ENCODE measurements around the gene TCF7L2.

TCF7L2 gene

GRCh38 chr10:113041841-113042750 lies 92.0 kb downstream of the TCF7L2 start:
- in situ Hi-C loops (cut with MboI; ENCODE audit: low sequenced_read_pairs), result no loop called here

- in situ Hi-C loops (cut with MboI; ENCODE audit: low sequenced_read_pairs), result no loop called here
Measured at GRCh38 chr10:113042868-113043267, 92.8 kb downstream of the TCF7L2 start.

- in situ Hi-C loops (cut with MboI; ENCODE audit: low sequenced_read_pairs), result no loop called here
Measured at GRCh38 chr10:113044016-113044755, 94.1 kb downstream of the TCF7L2 start.

- in situ Hi-C loops (cut with MboI; ENCODE audit: low sequenced_read_pairs), result no loop called here
Measured at GRCh38 chr10:113045147-113046055, 95.4 kb downstream of the TCF7L2 start.

- in situ Hi-C loops (cut with MboI; ENCODE audit: low sequenced_read_pairs), result no loop called here
Measured at GRCh38 chr10:113047151-113047550, 97.1 kb downstream of the TCF7L2 start.

GRCh38 chr10:113047605-113047962 lies 97.5 kb downstream of the TCF7L2 start:
- in situ Hi-C loops (cut with MboI; ENCODE audit: low sequenced_read_pairs), result no loop called here

GRCh38 chr10:113047963-113048781 lies 98.1 kb downstream of the TCF7L2 start:
- in situ Hi-C loops (cut with MboI; ENCODE audit: low sequenced_read_pairs), result no loop called here

GRCh38 chr10:113049881-113050280 lies 99.8 kb downstream of the TCF7L2 start:
- in situ Hi-C loops (cut with MboI; ENCODE audit: low sequenced_read_pairs), result no loop called here

- in situ Hi-C loops (cut with MboI; ENCODE audit: low sequenced_read_pairs), result no loop called here
Measured at GRCh38 chr10:113052076-113052830, 102.2 kb downstream of the TCF7L2 start.

GRCh38 chr10:113053091-113053490 lies 103.0 kb downstream of the TCF7L2 start:
- in situ Hi-C loops (cut with MboI; ENCODE audit: low sequenced_read_pairs), result no loop called here

GRCh38 chr10:113053881-113054280 lies 103.8 kb downstream of the TCF7L2 start:
- in situ Hi-C loops (cut with MboI; ENCODE audit: low sequenced_read_pairs), result no loop called here

GRCh38 chr10:113055458-113055857 lies 105.4 kb downstream of the TCF7L2 start:
- in situ Hi-C loops (cut with MboI; ENCODE audit: low sequenced_read_pairs), result no loop called here

GRCh38 chr10:113056030-113056429 lies 106.0 kb downstream of the TCF7L2 start:
- in situ Hi-C loops (cut with MboI; ENCODE audit: low sequenced_read_pairs), result no loop called here

- in situ Hi-C loops (cut with MboI; ENCODE audit: low sequenced_read_pairs), result no loop called here
Measured at GRCh38 chr10:113056441-113057021, 106.5 kb downstream of the TCF7L2 start.

GRCh38 chr10:113057948-113058522 lies 108.0 kb downstream of the TCF7L2 start:
- in situ Hi-C loops (cut with MboI; ENCODE audit: low sequenced_read_pairs), result no loop called here

GRCh38 chr10:113058523-113059370 lies 108.7 kb downstream of the TCF7L2 start:
- in situ Hi-C loops (cut with MboI; ENCODE audit: low sequenced_read_pairs), result no loop called here

GRCh38 chr10:113059371-113059780 lies 109.3 kb downstream of the TCF7L2 start:
- in situ Hi-C loops (cut with MboI; ENCODE audit: low sequenced_read_pairs), result no loop called here

Data from HL-60/S4 treated with phorbol 12-myristate 13-acetate at 8.2 ng/mL for 4 days and 3 days (cell line).